Smooth muscle cell (in vitro differentiated cells): Measurements from ENCODE around the gene GSAP. TPM values are rescaled to one million over a fixed set of nuclear protein-coding genes. Genes with fewer than 3 reads are reported as not detected.

Experiments used
- DNase-seq: peaks from one replicate; lab custom pipeline; 2025; ENCODE audit not compliant: unreplicated experiment; lab: John Stamatoyannopoulos, UW
- H2AFZ ChIP-seq: fragments of 200-600 bp; sonication (generic); 2 replicates; pipeline ENCODE4 v1.6.0; 2016; ENCODE audit warnings: antibody characterized with exemption, low read depth, mild to moderate bottlenecking
- H3F3A ChIP-seq: fragments of 200-600 bp; sonication (generic); 2 replicates; pipeline ENCODE4 v1.6.0; 2017; ENCODE audit warnings: antibody characterized with exemption, low read depth
- H3K27ac ChIP-seq: fragments of 200-600 bp; sonication (generic); 2 replicates; pipeline ENCODE4 v1.5.1; 2016; ENCODE audit warnings: low read depth, mild to moderate bottlenecking
- H3K27me3 ChIP-seq: fragments of 200-600 bp; sonication (generic); 2 replicates; pipeline ENCODE4 v1.6.1; 2016; ENCODE audit warnings: low read depth, mild to moderate bottlenecking
- H3K36me3 ChIP-seq: fragments of 200-600 bp; sonication (generic); 2 replicates; pipeline ENCODE4 v1.5.1; 2016; ENCODE audit warnings: low read depth
- H3K4me1 ChIP-seq: fragments of 200-600 bp; sonication (generic); 2 replicates; pipeline ENCODE4 v1.5.1; 2016; ENCODE audit warnings: low read depth
- H3K4me2 ChIP-seq: fragments of 200-600 bp; sonication (generic); 2 replicates; pipeline ENCODE4 v1.6.0; 2016; ENCODE audit warnings: mild to moderate bottlenecking
- H3K4me3 ChIP-seq: fragments of 200-600 bp; sonication (generic); 2 replicates; pipeline ENCODE4 v1.5.1; 2016; ENCODE audit warnings: mild to moderate bottlenecking
- H3K79me2 ChIP-seq: fragments of 200-600 bp; sonication (generic); 2 replicates; pipeline ENCODE4 v1.6.0; 2016; ENCODE audit warnings: low read depth, mild to moderate bottlenecking
- H3K9ac ChIP-seq: fragments of 200-600 bp; sonication (generic); 2 replicates; pipeline ENCODE4 v1.6.0; 2016; ENCODE audit warnings: low read depth
- H3K9me3 ChIP-seq: fragments of 200-600 bp; sonication (generic); replicated peaks from 2 replicates; pipeline ENCODE4 v1.5.1; 2016; ENCODE audit warnings: low read depth
- H4K20me1 ChIP-seq: fragments of 200-600 bp; sonication (generic); 2 replicates; pipeline ENCODE4 v1.6.0; 2016; ENCODE audit warnings: low read depth
- CTCF ChIP-seq: fragments of 200-600 bp; sonication (generic); IDR thresholded peaks from 2 replicates; pipeline ENCODE4 v1.5.1; 2017; ENCODE audit warnings: borderline replicate concordance, mild to moderate bottlenecking, antibody characterized with exemption; ENCODE audit not compliant: insufficient read depth, poor library complexity, severe bottlenecking
- WGBS: methylation state at CpG from one replicate; pipeline ENCODE4 v1.1.7; 2016; ENCODE audit warnings: low lambda C conversion rate; 5-methylcytosine and 5-hydroxymethylcytosine counted together
- polyA plus RNA-seq: library from polyadenylated mRNA; unstranded; fragments of >200 nt; fragmentation: Nextera tagmentation; extraction: Ambion mirVana; gene quantifications from 2 replicates; pipeline ENCODE4 v1.2.1, GENCODE V29; 2016
- total RNA-seq: library from RNA; depleted of rRNA; stranded (reverse); fragments of >200 nt; gene quantifications from 2 replicates; pipeline ENCODE4 v1.2.3, GENCODE V29; 2014

Gene GSAP
- total and polyA plus RNA-seq, 2 experiments from 2014 or later = 0.45 to 0.94 TPM

GRCh38 chr7:77269360-77270093, 146.6 kb downstream of the GSAP start:
- Histone ChIP-seq H3K9ac (no peak overlapping the region), H3K4me3 (no peak overlapping the region), H3F3A (no peaks in the 10 kb centered on the region), H3K4me2 (no peak overlapping the region), H2AFZ (no peak overlapping the region), H3K79me2 (no peaks in the 10 kb centered on the region), H3K4me1 (no peaks in the 10 kb centered on the region), H3K27me3 (no peaks in the 10 kb centered on the region), H3K9me3 (no peaks in the 10 kb centered on the region), H4K20me1 (no peaks in the 10 kb centered on the region), H3K27ac (no peak overlapping the region), H3K36me3 (no peaks in the 10 kb centered on the region)
- DNase-seq = no peak
- TF ChIP-seq CTCF = no peak
- 85% methylated on average over 4 of the region's 4 CpGs for WGBS

GRCh38 chr7:77266291-77266794, 149.8 kb downstream of the GSAP start:
- WGBS = 89% methylated on average over 2 of the region's 2 CpGs
- no peaks in the 10 kb centered on the region for H3K9me3 ChIP-seq
- no peak overlapping the region for H3K27ac ChIP-seq
- H3K27me3 ChIP-seq = no peaks in the 10 kb centered on the region
- H3K79me2 ChIP-seq = no peaks in the 10 kb centered on the region
- no peaks in the 10 kb centered on the region for H4K20me1 ChIP-seq
- no peak overlapping the region for H3K9ac ChIP-seq
- no peak overlapping the region for H2AFZ ChIP-seq
- no peak overlapping the region for H3K4me3 ChIP-seq
- H3K4me2 ChIP-seq = no peak overlapping the region
- DNase-seq = no peak
- no peaks in the 10 kb centered on the region for H3K36me3 ChIP-seq
- no peaks in the 10 kb centered on the region for H3F3A ChIP-seq
- no peaks in the 10 kb centered on the region for H3K4me1 ChIP-seq
- no peak for TF ChIP-seq CTCF

- TF ChIP-seq CTCF = no peak
- 88% methylated on average over 4 of the region's 4 CpGs for WGBS
- no peak overlapping the region for H3K9ac ChIP-seq
Measured at GRCh38 chr7:77265666-77266065, 150.5 kb downstream of the GSAP start.

GRCh38 chr7:77262316-77262715, 153.8 kb downstream of the GSAP start:
- TF ChIP-seq CTCF = no peak
- DNase-seq = no peak
- no peak overlapping the region for H3K27ac ChIP-seq
- H2AFZ ChIP-seq = no peak overlapping the region
- H3K4me3 ChIP-seq = no peak overlapping the region
- H4K20me1 ChIP-seq = no peaks in the 10 kb centered on the region
- H3K4me2 ChIP-seq = no peak overlapping the region
- H3K27me3 ChIP-seq = no peaks in the 10 kb centered on the region
- no peaks in the 10 kb centered on the region for H3K4me1 ChIP-seq
- no peaks in the 10 kb centered on the region for H3K36me3 ChIP-seq
- H3F3A ChIP-seq = no peaks in the 10 kb centered on the region
- H3K9me3 ChIP-seq = no peaks in the 10 kb centered on the region
- 98% methylated on average over 4 of the region's 4 CpGs for WGBS
- no peaks in the 10 kb centered on the region for H3K79me2 ChIP-seq
- no peak overlapping the region for H3K9ac ChIP-seq

More at GRCh38 chr7:77265666-77266065, 150.5 kb downstream of the GSAP start:
- H3K27ac ChIP-seq = no peak overlapping the region
- no peaks in the 10 kb centered on the region for H3K79me2 ChIP-seq
- no peaks in the 10 kb centered on the region for H3F3A ChIP-seq
- no peaks in the 10 kb centered on the region for H3K9me3 ChIP-seq
- no peaks in the 10 kb centered on the region for H3K4me1 ChIP-seq
- H3K27me3 ChIP-seq = no peaks in the 10 kb centered on the region
- H3K4me2 ChIP-seq = no peak overlapping the region
- DNase-seq = no peak
- no peak overlapping the region for H3K4me3 ChIP-seq
- no peaks in the 10 kb centered on the region for H4K20me1 ChIP-seq
- H2AFZ ChIP-seq = no peak overlapping the region
- H3K36me3 ChIP-seq = no peaks in the 10 kb centered on the region
